AG04449 (cell line): Measurements from ENCODE around the gene ECE2.

Experiments
- CTCF ChIA-PET: fragments of 350-600 bp; formaldehyde crosslinking; extraction: SDS; loops from one replicate; lab custom pipeline; 2021; ENCODE audit warnings: antibody characterized with exemption; lab: Yijun Ruan, JAX
- POLR2A ChIA-PET: fragments of 400-600, 350-600 bp; formaldehyde crosslinking; extraction: SDS; loops from one replicate; lab custom pipeline; 2020; ENCODE audit warnings: antibody characterized with exemption, inconsistent platforms; lab: Yijun Ruan, JAX
- DNase-seq: peaks from one replicate; pipeline ENCODE4 v3.0.0-alpha.2; 2010; ENCODE audit warnings: low read depth, low spot score
- H3K4me3 ChIP-seq: 2 replicates; pipeline ENCODE4 v1.5.1; 2011; ENCODE audit warnings: low read depth, mild to moderate bottlenecking, control low read depth, low read length
- CTCF ChIP-seq: IDR thresholded peaks from one replicate; pipeline ENCODE4 v1.5.1; 2011; ENCODE audit warnings: mild to moderate bottlenecking, moderate library complexity, low read length, control low read depth, inconsistent platforms; ENCODE audit not compliant: insufficient read depth; ENCODE audit errors: missing control alignments

The ECE2 gene

DNA sequence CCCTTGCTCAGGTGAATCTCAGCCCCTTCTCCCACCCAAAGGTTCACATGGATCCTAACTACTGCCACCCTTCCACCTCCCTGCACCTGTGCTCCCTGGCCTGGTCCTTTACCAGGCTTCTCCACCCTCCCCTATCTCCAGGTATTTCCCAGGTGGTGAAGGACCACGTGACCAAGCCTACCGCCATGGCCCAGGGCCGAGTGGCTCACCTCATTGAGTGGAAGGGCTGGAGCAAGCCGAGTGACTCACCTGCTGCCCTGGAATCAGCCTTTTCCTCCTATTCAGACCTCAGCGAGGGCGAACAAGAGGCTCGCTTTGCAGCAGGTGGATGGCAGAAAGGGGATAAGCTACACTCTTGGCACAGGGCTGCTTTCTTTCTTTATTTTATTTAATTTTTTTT lies 66.1 kb downstream of the ECE2 start:
- CTCF ChIA-PET, result interaction anchor here (0.6 to 5.0 kb wide), 2 partner anchors 12 to 195 kb away, joined by 3 to 40 read pairs; no protein-coding TSS in a partner anchor
- no peak overlapping the region for H3K4me3 ChIP-seq
- POLR2A ChIA-PET, result no interaction called here
- DNase-seq, result no peak
- no peak for TF ChIP-seq CTCF
